DOHH2 (cell line): ENCODE measurements around the gene STOML3.

Experiments
- CTCF ChIP-seq: fragments of 200-600 bp; sonication (generic); IDR thresholded peaks from one replicate; pipeline ENCODE4 v1.5.1; 2014; ENCODE audit warnings: antibody characterized with exemption, mild to moderate bottlenecking, low read depth, low read length; ENCODE audit not compliant: poor library complexity, severe bottlenecking
- EZH2phosphoT487 ChIP-seq: fragments of 200-600 bp; sonication (generic); IDR thresholded peaks from 2 replicates; pipeline ENCODE4 v1.6.1; 2017; ENCODE audit warnings: borderline replicate concordance, mild to moderate bottlenecking, antibody characterized with exemption, low read length, moderate library complexity, mixed read lengths

GRCh38 chr13:38944219-38944618 lies 46.4 kb downstream of the STOML3 start:
- TF ChIP-seq CTCF (no peak), EZH2phosphoT487 (no peak)
